CD4-positive, alpha-beta T cell treated with Interleukin-4 for 1 hour (primary cell): Measurements from ENCODE around the gene CFAP100.

Source experiments
- DNase-seq, 2 donors: peaks; one replicate each; pipeline ENCODE4 v3.0.0-alpha.2; 2020 to 2022

Gene CFAP100

GRCh38 chr3:126424039-126424717, 29.5 kb downstream of the CFAP100 start:
- DNase-seq, result no peak

GRCh38 chr3:126424751-126425150, 30.0 kb downstream of the CFAP100 start:
- no peak for DNase-seq

GRCh38 chr3:126431103-126431534, 36.4 kb downstream of the CFAP100 start:
- DNase-seq, result no peak

- no peak for DNase-seq
Measured at GRCh38 chr3:126432361-126433104, 37.8 kb downstream of the CFAP100 start.

GRCh38 chr3:126433105-126433430, 38.4 kb downstream of the CFAP100 start:
- DNase-seq, result no peak

- no peak for DNase-seq
Measured at GRCh38 chr3:126433496-126434263, 39.0 kb downstream of the CFAP100 start.

- DNase-seq, result no peak
Measured at GRCh38 chr3:126434264-126434590, 39.5 kb downstream of the CFAP100 start.

- no peak for DNase-seq
Measured at GRCh38 chr3:126434931-126435411, 40.3 kb downstream of the CFAP100 start.

GRCh38 chr3:126435456-126436315, 41.0 kb downstream of the CFAP100 start:
- DNase-seq, result no peak

- DNase-seq, result no peak
Measured at GRCh38 chr3:126436826-126437717, 42.4 kb downstream of the CFAP100 start.

- DNase-seq, result peak in 1 of 2 donors; percentile 6
Measured at GRCh38 chr3:126438186-126438585, 43.5 kb downstream of the CFAP100 start.

- DNase-seq, result no peak
Measured at GRCh38 chr3:126438746-126439145, 44.0 kb downstream of the CFAP100 start.

- no peak for DNase-seq
Measured at GRCh38 chr3:126439346-126439967, 44.7 kb downstream of the CFAP100 start.

GRCh38 chr3:126439968-126440708, 45.4 kb downstream of the CFAP100 start:
- DNase-seq, result no peak

GRCh38 chr3:126440709-126440995, 45.9 kb downstream of the CFAP100 start:
- no peak for DNase-seq

GRCh38 chr3:126441256-126441880, 46.7 kb downstream of the CFAP100 start:
- DNase-seq, result no peak

GRCh38 chr3:126442094-126442855, 47.6 kb downstream of the CFAP100 start:
- DNase-seq, result no peak

GRCh38 chr3:126442856-126443242, 48.1 kb downstream of the CFAP100 start:
- no peak for DNase-seq

- no peak for DNase-seq
Measured at GRCh38 chr3:126445506-126445905, 50.8 kb downstream of the CFAP100 start.
